ENCODE data around the gene MDC1.
"Not testable (repeated sequence)": the region's sequence is repeated elsewhere in the genome, so short reads cannot be mapped to it uniquely, and the experiment has no call there.

DNA sequence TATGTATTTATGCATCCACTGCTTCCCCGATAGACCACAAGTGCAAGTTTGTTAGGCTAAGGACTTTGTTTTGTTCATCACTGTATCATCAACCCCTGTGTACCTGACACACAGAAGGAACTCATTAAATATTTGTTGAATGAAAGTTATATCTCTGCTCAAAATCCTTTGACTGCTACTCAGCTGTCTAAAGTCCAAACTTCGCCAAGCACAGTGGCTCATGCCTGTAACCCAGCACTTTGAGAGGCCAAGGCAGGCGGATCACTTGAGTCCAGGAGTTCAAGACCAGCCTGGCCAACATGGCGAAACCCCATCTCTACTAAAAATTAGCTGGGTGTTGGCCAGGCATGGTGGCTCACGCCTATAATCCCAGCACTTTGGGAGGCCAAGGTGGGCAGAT is 59.2 kb downstream of the MDC1 start:
- TF ChIP-seq JUN (IDR thresholded peaks at IDR 0.05; ENCODE audit: borderline replicate concordance, insufficient read depth, insufficient read length, low read depth); POLR2AphosphoS5 (IDR thresholded peaks at IDR 0.05; ENCODE audit: insufficient read depth, low read depth, low read length); EZH2 (IDR thresholded peaks at IDR 0.05; ENCODE audit: borderline replicate concordance, low read depth, low read length, severe bottlenecking): not testable (repeated sequence)
- TF ChIP-seq, protein P1, sequence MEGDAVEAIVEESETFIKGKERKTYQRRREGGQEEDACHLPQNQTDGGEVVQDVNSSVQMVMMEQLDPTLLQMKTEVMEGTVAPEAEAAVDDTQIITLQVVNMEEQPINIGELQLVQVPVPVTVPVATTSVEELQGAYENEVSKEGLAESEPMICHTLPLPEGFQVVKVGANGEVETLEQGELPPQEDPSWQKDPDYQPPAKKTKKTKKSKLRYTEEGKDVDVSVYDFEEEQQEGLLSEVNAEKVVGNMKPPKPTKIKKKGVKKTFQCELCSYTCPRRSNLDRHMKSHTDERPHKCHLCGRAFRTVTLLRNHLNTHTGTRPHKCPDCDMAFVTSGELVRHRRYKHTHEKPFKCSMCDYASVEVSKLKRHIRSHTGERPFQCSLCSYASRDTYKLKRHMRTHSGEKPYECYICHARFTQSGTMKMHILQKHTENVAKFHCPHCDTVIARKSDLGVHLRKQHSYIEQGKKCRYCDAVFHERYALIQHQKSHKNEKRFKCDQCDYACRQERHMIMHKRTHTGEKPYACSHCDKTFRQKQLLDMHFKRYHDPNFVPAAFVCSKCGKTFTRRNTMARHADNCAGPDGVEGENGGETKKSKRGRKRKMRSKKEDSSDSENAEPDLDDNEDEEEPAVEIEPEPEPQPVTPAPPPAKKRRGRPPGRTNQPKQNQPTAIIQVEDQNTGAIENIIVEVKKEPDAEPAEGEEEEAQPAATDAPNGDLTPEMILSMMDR (IDR thresholded peaks at IDR 0.05; ENCODE audit: extremely low read depth in 1 of 2, insufficient read depth in 1 of 2, low read depth in 1 of 2, low read length in 2 of 2) = not testable (repeated sequence)

All from endothelial cell of umbilical vein (primary cell).